GM12864 (cell line): ENCODE measurements around the gene BSPRY.

Experiments
- DNase-seq: peaks from one replicate; pipeline ENCODE4 v3.0.0-alpha.2; 2011; ENCODE audit warnings: low read depth
- H3K4me3 ChIP-seq: 2 replicates; pipeline ENCODE4 v1.5.1; 2011; ENCODE audit warnings: mild to moderate bottlenecking, low read depth, low read length, control low read depth
- CTCF ChIP-seq: IDR thresholded peaks from 2 replicates; pipeline ENCODE4 v1.5.1; 2011; ENCODE audit warnings: low read depth, mild to moderate bottlenecking, moderate library complexity, low read length, control low read depth, inconsistent platforms; ENCODE audit errors: missing control alignments

The BSPRY gene

GRCh38 chr9:113340011-113340699 is 9.2 kb upstream of the BSPRY start, which contains the start of gene WDR31:
WDR31 (minus strand) TSS chr9:113340275; CDS start chr9:113332022, 8,253 bp downstream.
- peak within 1 kb of the TSS; percentile 69 for H3K4me3 ChIP-seq
- no peak for TF ChIP-seq CTCF
- peak; percentile 68 for DNase-seq

DNA sequence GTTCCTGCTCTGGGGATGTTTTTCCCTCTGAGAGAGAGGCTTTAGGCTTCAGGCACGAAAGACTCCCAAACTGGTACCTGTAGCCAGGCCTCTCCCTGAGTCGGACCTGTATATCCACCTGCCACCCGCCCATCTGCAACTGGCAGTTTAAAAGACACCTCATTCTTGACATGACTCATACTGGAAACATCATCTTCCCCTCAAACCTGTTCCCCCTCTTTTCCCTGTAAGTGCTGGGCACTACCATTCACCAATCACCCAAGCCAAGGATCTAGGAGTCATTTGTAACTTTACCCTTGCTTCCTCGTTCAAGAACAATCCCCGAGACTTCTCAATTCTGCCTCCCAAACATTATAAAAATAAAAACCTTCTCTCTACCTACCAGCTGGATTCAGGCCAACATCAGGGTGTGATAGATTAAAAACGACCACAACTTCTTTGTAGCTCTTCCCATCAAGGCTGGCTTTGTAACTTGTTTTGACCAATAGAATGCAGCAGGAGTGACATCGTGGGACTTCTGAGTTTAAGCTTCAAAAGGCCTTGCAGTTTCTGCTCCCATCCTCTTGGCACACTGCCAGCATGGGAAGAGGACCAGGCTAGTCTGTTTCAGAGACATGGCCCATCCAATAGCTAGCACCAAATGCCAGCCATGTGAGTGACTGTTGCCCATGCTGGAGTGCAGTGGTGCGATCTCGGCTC is 7.5 kb upstream of the BSPRY start:
- no peak for DNase-seq

GRCh38 chr9:113343732-113344231 is 5.6 kb upstream of the BSPRY start:
- TF ChIP-seq CTCF: no peak
- DNase-seq: no peak
- H3K4me3 ChIP-seq: no peak overlapping the region

More for the DNA sequence above, 7.5 kb upstream of the BSPRY start:
- TF ChIP-seq CTCF: no peak
- no peak overlapping the region for H3K4me3 ChIP-seq

- no peak for DNase-seq
- no peak overlapping the region for H3K4me3 ChIP-seq
- TF ChIP-seq CTCF: no peak
These were observed 4.2 kb upstream of the BSPRY start for GRCh38 chr9:113345190-113345589.

DNA sequence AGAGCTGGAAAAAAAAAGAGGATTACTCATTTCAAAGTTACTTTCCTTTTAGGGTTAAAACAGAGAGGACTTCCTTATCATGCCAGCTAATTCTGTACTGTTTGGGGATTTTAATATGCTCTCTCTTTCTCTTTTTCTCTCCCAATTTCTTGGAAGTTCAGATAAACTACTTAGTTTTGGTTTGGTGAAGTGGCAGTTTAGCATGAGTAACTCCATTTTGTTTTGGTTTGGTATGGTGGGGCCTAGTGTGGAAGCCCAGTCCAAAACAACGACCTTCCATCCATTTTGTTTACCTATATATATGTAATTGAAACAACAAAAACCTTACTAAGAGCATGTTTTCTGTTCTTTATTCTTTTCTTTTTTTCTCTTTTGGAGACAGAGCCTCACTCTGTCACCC is 3.7 kb upstream of the BSPRY start:
- TF ChIP-seq CTCF: no peak
- no peak for DNase-seq
- H3K4me3 ChIP-seq: no peak overlapping the region

GRCh38 chr9:113348437-113348836 is 904 bp upstream of the BSPRY start:
- TF ChIP-seq CTCF: no peak
- no peak for DNase-seq

More at GRCh38 chr9:113348437-113348836, 904 bp upstream of the BSPRY start:
- H3K4me3 ChIP-seq: no peak overlapping the region
